MG63 (cell line): Measurements from ENCODE around the gene LYPD6B. TPM values are rescaled to one million over a fixed set of nuclear protein-coding genes. Genes with fewer than 3 reads are reported as not detected.

Experiments used
- DNase-seq: peaks from one replicate; pipeline ENCODE4 v3.0.0-alpha.2; 2020
- H3K27me3 ChIP-seq: fragments of 250-450 bp; sonication (Bioruptor Pico); 2 replicates; pipeline ENCODE4 v1.5.1; 2020; ENCODE audit warnings: mild to moderate bottlenecking, moderate library complexity
- H3K36me3 ChIP-seq: fragments of 250-450 bp; sonication (Bioruptor Pico); 2 replicates; pipeline ENCODE4 v1.5.1; 2020; ENCODE audit warnings: mild to moderate bottlenecking, moderate library complexity
- H3K4me3 ChIP-seq: fragments of 250-450 bp; sonication (Bioruptor Pico); 2 replicates; pipeline ENCODE4 v1.5.1; 2020; ENCODE audit warnings: mild to moderate bottlenecking, moderate library complexity
- H3K9me3 ChIP-seq: fragments of 250-450 bp; sonication (Bioruptor Pico); 2 replicates; pipeline ENCODE4 v1.5.1; 2020; ENCODE audit warnings: mild to moderate bottlenecking, moderate library complexity
- total RNA-seq: library from RNA; depleted of rRNA; stranded (reverse); fragments of >200 nt; shearing (Covaris generic); gene quantifications from 2 replicates; pipeline ENCODE4 v1.2.3, GENCODE V29; 2014; ENCODE audit warnings: low replicate concordance

Gene LYPD6B
- total RNA-seq, 1 experiment from 2014 or later: 1.6 TPM

DNA sequence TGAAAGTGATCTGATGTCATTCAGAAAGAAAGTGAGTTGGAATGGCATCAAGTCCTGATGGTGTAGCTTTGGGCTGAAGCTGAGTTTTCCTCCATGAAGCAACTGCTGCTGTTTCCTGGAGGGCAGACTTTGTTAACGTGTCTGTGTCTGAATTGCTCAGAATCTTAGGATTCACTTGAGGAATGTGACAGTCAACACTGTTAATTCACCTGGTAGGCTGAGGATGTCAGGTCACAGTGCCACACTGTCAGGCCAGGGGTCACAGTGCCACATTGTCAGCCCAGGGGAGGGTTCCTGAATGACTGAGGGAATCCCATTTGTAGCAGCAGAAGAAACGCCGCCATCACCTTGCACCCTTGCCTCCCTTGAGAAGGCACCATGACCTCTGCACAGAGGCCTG, 39.4 kb downstream of the LYPD6B start:
- no peak for DNase-seq
- no peak overlapping the region for H3K4me3 ChIP-seq
- H3K9me3 ChIP-seq: no peaks in the 10 kb centered on the region
- no peaks in the 10 kb centered on the region for H3K36me3 ChIP-seq
- H3K27me3 ChIP-seq: no peaks in the 10 kb centered on the region

DNA sequence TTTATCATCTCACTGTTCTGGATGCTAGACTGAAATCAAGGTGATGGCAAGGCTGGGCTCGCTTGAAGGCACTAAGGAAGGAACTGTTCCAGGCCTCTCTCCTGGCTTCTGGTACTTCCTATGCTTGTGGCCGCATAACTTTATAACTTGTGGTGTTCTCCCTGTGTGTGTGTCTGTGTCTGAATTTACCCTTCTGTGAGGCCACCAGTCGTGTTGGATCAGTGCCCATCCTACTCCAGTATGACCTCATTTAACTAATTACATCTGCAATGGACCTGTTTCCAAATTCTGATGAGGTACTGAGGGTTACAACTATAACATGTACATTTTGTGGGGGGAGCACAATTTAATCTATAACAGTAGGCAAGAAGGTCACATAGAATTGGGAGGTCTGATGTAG, 41.6 kb downstream of the LYPD6B start:
- Histone ChIP-seq H3K27me3 (no peaks in the 10 kb centered on the region), H3K36me3 (no peaks in the 10 kb centered on the region), H3K9me3 (no peaks in the 10 kb centered on the region), H3K4me3 (no peak overlapping the region)
- no peak for DNase-seq

DNA sequence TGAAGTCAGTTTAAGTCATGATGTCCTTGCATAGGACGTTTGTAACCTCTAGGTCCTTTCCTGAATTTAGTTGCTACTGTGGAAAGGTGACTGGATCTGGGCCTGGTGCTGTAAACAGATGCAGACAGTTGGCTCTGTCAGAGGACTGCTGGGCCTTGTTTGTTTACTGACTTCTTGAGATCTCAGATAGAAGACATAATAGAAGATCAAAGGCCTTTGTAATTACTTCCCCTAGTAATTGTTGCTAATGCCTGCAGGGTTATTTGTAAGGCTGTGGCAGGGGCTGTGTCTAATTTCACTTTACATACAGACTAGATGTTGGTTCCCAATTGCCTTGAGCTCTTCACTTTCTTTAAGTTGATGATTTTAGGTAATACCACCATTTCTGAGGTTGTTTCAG, 42.5 kb downstream of the LYPD6B start:
- no peak for DNase-seq
- Histone ChIP-seq H3K27me3 (no peaks in the 10 kb centered on the region), H3K4me3 (no peak overlapping the region), H3K9me3 (no peaks in the 10 kb centered on the region), H3K36me3 (no peaks in the 10 kb centered on the region)

DNA sequence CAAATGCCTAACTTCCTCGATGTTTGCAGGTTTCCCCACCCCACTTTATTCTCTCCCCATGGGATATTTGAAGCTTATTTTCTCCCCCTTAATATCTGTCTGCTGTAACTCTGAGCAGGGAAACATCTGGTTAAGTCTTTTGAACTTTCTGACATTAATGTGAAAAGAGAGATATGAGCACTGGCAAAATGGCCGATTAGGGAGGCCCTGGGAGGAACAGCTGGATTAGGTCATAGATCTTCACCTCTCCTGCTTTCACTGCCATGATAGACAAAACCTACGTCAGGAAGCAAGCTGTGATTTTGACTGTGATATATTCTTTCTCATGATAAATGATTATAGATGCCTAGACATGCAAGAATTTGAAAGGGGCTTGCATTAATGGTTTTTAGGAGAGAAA, 43.6 kb downstream of the LYPD6B start:
- DNase-seq: no peak
- Histone ChIP-seq H3K4me3 (no peak overlapping the region), H3K27me3 (no peaks in the 10 kb centered on the region), H3K36me3 (no peaks in the 10 kb centered on the region), H3K9me3 (no peaks in the 10 kb centered on the region)

DNA sequence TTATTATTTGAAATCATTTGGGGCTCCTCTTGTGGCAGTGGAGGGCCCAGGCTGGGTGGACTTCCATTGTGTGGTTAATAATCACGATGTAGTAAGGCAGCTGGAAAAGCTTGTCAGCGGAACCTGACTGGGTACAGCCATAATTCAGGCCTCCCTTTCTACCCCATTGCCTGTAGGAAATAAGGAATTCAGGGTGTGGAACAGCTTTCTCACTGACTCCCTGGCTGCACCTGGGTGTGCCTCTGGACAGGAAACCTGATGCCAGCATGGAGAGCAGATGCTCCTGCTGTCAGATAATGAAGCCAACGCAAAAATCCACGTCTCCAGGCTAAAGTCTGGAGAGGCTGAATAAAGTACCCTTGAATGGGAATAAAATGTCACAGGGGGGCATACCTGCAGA, 44.2 kb downstream of the LYPD6B start:
- Histone ChIP-seq H3K4me3 (no peak overlapping the region), H3K9me3 (no peaks in the 10 kb centered on the region), H3K27me3 (no peaks in the 10 kb centered on the region), H3K36me3 (no peaks in the 10 kb centered on the region)
- no peak for DNase-seq

DNA sequence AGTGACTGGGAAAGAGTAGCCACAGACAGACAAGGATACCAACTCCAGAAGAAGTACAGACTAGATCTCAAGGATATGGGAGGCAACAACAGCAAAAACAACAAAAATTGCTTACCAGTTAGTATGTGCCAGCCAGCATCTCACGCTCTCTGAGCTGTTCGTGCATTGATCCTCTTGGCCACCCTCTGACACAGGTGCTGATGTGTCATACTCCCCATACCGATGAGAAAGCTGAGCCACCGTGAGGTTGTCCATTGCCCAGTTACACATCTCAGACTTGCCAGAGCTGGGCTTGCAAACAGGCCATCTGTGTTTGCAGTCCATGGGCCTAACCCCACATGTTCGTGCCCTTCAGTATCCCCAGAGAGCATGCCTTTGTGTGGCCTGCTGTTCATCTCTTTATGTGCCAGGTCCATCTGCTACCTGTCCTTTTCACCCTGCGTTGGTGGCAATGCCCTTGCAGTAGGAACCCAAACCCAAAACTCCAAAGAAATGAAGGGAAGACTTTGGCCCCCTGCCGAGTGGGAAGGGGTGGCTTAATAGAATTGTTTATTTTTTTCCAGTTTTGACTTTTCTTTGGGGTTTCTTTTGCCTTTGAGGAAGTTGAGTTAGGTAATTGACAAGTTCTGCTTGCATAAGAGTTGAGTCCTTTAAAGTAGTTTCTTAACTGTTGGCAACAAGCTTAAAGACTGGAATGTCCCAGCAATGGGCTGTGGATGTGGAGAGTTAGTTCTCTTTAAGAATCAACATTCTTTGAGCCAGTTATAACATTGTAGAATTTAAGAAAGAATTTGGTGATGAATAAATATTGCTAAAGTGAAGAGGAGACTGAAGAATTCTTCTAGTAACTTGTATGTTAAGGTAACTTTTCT, 46.7 kb downstream of the LYPD6B start:
- Histone ChIP-seq H3K27me3 (no peaks in the 10 kb centered on the region), H3K9me3 (no peaks in the 10 kb centered on the region), H3K4me3 (no peak overlapping the region), H3K36me3 (no peaks in the 10 kb centered on the region)
- no peak for DNase-seq

DNA sequence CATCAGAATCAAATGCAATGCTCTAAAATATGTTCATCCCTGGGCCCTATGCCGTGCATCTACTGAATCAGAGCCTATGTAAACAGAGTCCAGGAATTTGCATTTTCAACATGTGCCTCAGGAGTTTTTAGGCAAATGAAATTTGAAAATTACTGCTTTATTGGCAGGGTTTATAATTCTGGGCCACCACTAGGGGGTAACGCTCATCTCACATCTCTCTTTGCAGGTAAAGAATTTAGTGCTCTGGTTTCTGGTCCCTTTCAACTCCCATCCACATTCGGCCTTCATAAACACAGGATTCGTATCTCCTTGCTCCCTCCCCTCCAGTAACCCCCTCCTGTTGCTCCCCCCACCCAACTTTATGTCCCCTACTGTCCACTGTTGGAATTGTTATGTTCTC, 49.3 kb downstream of the LYPD6B start:
- no peak for DNase-seq
- no peak overlapping the region for H3K4me3 ChIP-seq
- H3K9me3 ChIP-seq: no peaks in the 10 kb centered on the region
- no peaks in the 10 kb centered on the region for H3K27me3 ChIP-seq
- no peaks in the 10 kb centered on the region for H3K36me3 ChIP-seq

DNA sequence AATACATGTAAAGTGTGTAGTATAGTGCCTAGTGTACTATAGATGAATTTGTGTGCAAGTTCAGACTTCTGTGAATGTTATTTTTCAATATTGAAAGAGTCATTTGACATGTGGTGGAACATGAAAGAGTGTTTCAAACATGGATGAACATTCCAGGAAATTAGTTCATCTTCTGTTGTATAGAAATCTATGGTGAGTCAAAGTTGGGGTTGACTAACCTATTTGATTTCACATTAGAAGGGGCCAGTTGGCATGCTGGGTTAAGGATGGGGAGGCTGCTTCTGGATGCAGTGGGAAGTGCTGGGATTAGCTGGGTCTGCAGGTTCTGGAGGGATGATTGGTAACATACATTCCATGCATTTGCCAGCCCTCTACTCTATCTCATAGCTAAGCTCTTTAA, 50.6 kb downstream of the LYPD6B start:
- Histone ChIP-seq H3K36me3 (no peaks in the 10 kb centered on the region), H3K9me3 (no peaks in the 10 kb centered on the region), H3K4me3 (no peak overlapping the region), H3K27me3 (no peaks in the 10 kb centered on the region)
- DNase-seq: peak; percentile 23

DNA sequence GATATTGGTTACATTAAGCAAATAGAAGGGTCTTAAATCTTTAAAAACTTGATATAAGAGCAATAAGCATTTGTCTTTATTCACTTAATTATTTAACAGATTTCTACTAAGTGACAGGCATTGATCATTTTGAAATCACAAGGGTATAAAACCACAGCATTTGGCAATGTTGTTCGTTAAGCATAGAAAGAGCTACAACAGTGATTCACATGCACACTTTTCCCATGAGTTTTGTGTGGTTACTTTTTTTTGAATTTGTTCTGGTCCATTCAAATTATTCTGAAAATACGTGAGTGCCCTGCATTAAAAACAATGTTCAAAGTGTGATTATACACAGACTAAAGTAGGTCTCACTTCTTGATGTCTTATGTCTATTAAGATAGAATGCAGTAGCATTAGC, 52.2 kb downstream of the LYPD6B start:
- H3K27me3 ChIP-seq: no peaks in the 10 kb centered on the region
- no peak for DNase-seq
- no peak overlapping the region for H3K4me3 ChIP-seq
- no peaks in the 10 kb centered on the region for H3K9me3 ChIP-seq
- H3K36me3 ChIP-seq: no peaks in the 10 kb centered on the region

DNA sequence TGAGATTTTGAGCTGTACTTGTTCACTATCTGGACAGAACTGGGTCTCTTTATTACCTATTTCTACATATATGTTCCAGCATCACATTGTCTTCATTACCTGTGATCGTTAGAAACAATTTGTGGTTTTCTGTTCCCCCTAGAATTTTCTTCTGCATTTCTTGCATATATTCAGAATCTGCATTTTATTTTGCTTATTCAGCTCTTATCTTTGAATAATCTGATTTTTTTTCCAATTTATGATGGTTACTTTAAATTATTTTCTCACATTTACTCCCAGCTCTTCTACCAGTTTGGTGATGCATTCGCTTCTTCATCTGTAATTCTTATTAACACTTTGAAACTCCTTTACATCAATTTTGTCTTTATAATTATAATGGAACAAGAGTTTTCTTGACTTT, 55.1 kb downstream of the LYPD6B start:
- H3K27me3 ChIP-seq: no peaks in the 10 kb centered on the region
- H3K4me3 ChIP-seq: no peak overlapping the region
- no peaks in the 10 kb centered on the region for H3K9me3 ChIP-seq
- H3K36me3 ChIP-seq: no peaks in the 10 kb centered on the region
- DNase-seq: no peak

DNA sequence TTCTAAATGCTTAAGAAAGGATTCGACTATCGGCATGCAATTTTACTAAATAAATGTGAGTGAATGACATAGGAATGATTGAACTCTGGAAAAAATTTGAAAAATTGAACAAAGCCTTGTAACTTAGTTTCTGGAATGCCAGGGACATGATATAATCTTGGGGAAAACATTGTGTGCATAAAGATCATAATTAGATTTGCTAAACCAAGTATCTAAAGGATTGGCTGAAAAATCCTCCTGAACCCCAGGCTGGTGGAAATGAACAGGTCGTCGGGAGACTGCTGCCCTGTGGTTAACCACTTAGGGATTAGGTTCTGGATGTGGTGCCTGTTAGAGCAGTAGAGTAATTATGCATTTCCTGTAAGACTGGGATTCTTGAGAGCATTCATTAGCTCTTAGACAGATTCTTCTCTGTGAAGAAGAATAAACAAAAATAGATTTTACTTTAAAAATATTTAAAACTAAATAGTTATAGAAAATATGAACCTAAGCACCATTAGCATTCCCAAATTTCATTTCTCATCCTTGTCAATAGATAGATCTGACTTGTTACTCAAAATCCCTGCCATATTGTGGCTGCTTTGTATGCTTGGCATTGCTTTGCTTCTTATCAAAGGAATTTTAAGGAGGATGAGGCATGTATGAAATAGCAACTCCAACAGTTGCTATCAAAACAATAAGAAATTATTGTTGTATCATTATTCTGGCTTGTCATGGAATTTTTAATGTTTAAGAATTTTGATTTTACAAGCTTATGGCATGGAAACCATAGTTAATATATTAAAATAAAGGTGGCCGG, 55.9 kb downstream of the LYPD6B start:
- Histone ChIP-seq H3K36me3 (no peaks in the 10 kb centered on the region), H3K9me3 (no peaks in the 10 kb centered on the region), H3K4me3 (no peak overlapping the region), H3K27me3 (no peaks in the 10 kb centered on the region)
- DNase-seq: peak; percentile 65

DNA sequence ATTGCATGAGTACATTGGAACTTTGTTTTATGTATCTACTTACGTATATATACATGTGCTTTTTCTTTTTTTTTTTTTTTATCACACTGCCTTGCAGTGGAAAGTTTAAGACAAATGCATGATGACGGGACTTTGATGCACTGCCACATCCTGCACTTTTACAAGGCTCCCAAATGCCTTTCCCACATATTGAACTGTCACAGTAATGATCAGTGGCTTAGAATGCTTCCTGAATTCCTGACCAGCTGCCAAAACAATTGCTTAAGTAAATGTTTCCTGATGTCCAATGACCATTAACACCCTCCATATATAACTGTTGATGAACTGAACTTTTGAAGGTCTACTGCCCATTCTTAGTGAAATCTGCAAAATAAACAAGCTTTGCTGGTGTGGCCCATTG, 60.2 kb downstream of the LYPD6B start:
- no peak for DNase-seq
- Histone ChIP-seq H3K4me3 (no peak overlapping the region), H3K9me3 (no peaks in the 10 kb centered on the region), H3K27me3 (no peaks in the 10 kb centered on the region), H3K36me3 (no peaks in the 10 kb centered on the region)

DNA sequence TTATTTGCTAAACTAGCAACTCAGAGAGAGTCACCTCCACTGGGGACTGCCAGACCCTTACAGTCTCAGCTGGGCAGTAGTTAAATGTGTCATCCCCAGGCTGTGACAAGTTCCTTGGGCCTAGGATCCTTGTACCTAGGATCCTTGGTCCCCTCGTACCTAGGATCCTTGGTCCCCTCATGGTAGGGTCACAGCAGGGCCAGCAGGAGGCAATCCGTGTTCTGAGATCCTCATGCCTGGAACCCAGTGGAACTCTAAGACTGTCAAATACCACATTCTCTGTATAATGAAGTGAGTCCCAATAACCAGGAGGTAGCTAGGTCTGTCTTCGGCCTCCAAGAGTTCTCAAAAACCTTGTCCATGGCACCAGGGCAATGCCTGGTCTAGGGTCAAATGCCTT, 60.8 kb downstream of the LYPD6B start:
- Histone ChIP-seq H3K9me3 (no peaks in the 10 kb centered on the region), H3K27me3 (no peaks in the 10 kb centered on the region), H3K4me3 (no peak overlapping the region), H3K36me3 (no peaks in the 10 kb centered on the region)
- no peak for DNase-seq

DNA sequence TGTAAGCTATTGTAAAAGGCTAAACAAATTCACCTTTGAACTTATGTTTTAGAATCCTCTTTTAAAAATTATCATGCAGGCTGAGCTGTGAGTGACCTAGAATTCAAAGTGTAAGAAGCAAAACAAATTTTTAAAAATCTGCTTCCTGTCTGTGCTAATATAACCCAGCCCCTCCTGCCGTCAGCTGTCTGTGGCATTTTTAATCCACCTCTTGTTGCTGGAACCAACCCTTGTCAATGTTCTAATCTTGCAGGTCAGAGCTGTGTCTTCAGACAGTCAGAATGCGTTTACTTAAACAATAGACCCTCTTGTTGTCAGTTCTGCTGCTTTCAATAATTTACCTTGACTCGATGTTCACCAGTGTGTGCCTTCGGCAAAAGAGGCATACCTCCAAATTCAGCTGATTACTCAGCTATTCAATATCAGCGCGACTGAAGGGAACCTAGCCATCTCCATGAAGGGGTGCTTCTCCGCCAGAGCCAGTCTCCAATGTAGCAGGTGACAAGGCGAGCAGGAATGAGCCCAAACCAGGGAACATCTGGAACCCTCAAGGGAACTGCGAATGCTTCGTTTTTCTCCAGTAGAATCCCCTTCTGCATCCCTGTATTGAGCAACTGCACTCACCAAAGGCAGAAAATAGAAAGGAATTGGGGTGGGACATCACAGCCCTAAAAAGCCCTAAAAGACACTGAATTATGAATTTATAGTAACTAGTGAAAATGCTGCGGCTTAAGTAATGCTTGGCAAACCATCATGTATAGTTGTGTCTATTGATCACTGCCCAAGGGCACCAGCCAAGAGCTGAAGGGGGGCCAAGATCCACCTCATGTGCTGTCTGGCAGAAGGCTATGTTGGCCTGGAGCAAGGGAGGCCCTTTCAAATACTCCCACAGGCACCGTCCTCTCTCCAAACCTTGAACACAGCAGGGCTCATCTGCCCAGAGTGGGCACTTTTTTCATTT, 62.5 kb downstream of the LYPD6B start:
- no peaks in the 10 kb centered on the region for H3K36me3 ChIP-seq
- no peaks in the 10 kb centered on the region for H3K9me3 ChIP-seq
- H3K4me3 ChIP-seq: no peak overlapping the region
- no peaks in the 10 kb centered on the region for H3K27me3 ChIP-seq
- DNase-seq: peak; percentile 80

DNA sequence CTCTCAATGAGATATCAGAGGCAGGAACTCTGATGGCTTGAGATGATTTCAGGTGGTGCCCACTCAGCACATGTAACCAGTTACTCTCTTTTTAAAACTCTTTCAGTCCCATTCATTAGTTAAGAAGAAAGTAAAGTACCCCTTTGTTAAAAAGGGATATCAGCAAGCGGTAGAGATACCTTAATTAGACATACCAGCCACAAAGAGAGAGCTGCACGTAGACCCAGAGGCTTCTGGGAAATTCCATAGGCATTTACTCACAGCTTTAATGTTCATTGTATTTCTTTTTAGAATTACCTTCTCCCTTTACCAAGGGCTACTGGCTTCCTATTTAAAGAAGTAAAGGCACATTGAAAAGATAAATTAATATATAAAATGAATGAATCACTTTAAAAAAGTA, 63.3 kb downstream of the LYPD6B start:
- no peak for DNase-seq
- Histone ChIP-seq H3K4me3 (no peak overlapping the region), H3K36me3 (no peaks in the 10 kb centered on the region), H3K9me3 (no peaks in the 10 kb centered on the region), H3K27me3 (no peaks in the 10 kb centered on the region)

DNA sequence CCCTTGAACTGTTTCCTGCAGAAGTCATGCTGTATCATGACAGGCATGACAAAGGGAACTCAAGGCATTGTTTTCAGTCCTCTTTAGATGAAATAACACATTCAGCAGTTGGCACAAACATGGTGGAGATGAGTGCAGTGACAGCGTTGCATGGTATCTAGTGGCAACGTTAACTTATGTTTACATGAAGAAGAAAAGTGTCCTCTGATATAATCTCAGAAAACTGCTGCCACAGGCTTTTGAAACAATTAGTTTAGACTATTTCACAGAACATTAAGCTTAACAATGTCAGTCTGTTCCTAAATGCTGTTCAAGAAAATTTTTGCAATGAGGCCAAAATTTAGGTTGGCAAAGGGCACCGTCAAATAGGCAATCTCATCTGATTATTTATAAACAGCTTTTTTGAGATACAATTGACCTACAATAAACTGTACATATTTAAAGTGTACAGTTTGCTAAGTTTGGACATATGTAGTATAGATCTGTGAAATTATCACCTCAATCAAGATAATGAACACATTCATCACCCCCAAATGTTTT, 64.7 kb downstream of the LYPD6B start:
- Histone ChIP-seq H3K27me3 (no peaks in the 10 kb centered on the region), H3K9me3 (no peaks in the 10 kb centered on the region), H3K4me3 (no peak overlapping the region), H3K36me3 (no peaks in the 10 kb centered on the region)
- DNase-seq: no peak

DNA sequence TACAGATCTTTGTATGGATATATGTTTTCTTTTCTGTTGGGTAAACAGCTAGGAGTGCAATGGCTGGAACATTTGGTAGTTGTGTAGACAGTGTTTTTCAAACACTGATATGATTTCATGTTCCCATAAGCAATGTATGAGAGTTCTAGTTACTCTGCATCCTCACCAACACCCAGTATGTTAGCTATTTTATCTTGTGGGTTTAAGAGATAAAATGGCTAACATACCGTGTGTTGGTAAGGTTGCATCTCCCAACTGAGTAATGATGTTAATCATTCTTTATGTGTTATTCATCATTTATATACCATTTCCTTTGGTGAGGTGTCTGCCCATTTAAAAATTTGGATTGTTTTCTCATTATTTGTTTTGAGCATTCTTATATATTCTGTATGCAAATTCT, 65.7 kb downstream of the LYPD6B start:
- no peak overlapping the region for H3K4me3 ChIP-seq
- H3K9me3 ChIP-seq: no peaks in the 10 kb centered on the region
- no peaks in the 10 kb centered on the region for H3K36me3 ChIP-seq
- DNase-seq: no peak
- H3K27me3 ChIP-seq: no peaks in the 10 kb centered on the region
